RCC 7860 (cell line): ENCODE measurements around the gene OR2AT4.
"Not testable (repeated sequence)": the region's sequence is repeated elsewhere in the genome, so short reads cannot be mapped to it uniquely, and the experiment has no call there.

Experiments used
- DNase-seq: peaks from one replicate; pipeline ENCODE4 v3.0.0-alpha.2; 2015; ENCODE audit warnings: low spot score
- FAIRE-seq: peaks from 2 replicates; lab custom pipeline; 2012; peaks lifted over from hg19 to GRCh38; lab: Jason Lieb, UNC

OR2AT4 gene

GRCh38 chr11:75103380-75104026, 6.8 kb upstream of the OR2AT4 start:
- DNase-seq (peak; percentile 56), FAIRE-seq (peak; percentile 48)

GRCh38 chr11:75101424-75102128, 4.9 kb upstream of the OR2AT4 start:
- FAIRE-seq (no peak), DNase-seq (no peak)

GRCh38 chr11:75100314-75100713, 3.6 kb upstream of the OR2AT4 start:
- FAIRE-seq (peak; percentile 77), DNase-seq (peak; percentile 76)

GRCh38 chr11:75099635-75100034, 3.0 kb upstream of the OR2AT4 start:
- FAIRE-seq, result no peak
- DNase-seq, result no peak

- not testable (repeated sequence) for FAIRE-seq, DNase-seq
Observed at GRCh38 chr11:75098835-75099439, 2.3 kb upstream of the OR2AT4 start.

GRCh38 chr11:75098181-75098580, 1.5 kb upstream of the OR2AT4 start:
- not testable (repeated sequence) for FAIRE-seq, DNase-seq

- DNase-seq (no peak), FAIRE-seq (no peak)
Observed at GRCh38 chr11:75097173-75097557, 489 bp upstream of the OR2AT4 start.

- not testable (repeated sequence) for DNase-seq, FAIRE-seq
Observed at GRCh38 chr11:75094382-75094781, 2.3 kb downstream of the OR2AT4 start.

GRCh38 chr11:75090671-75091177, 6.0 kb downstream of the OR2AT4 start:
- FAIRE-seq, result no peak
- no peak for DNase-seq

GRCh38 chr11:75087319-75088305, 9.1 kb downstream of the OR2AT4 start:
- FAIRE-seq (no peak), DNase-seq (no peak)

- FAIRE-seq (no peak), DNase-seq (no peak)
Observed at GRCh38 chr11:75084883-75085282, 11.8 kb downstream of the OR2AT4 start.

- DNase-seq (no peak), FAIRE-seq (no peak)
Observed at GRCh38 chr11:75083217-75083605, 13.5 kb downstream of the OR2AT4 start.

- DNase-seq, result no peak
- FAIRE-seq, result no peak
Observed at GRCh38 chr11:75082601-75083216, 14.0 kb downstream of the OR2AT4 start.

GRCh38 chr11:75079546-75079945, 17.1 kb downstream of the OR2AT4 start:
- DNase-seq (no peak), FAIRE-seq (no peak)

GRCh38 chr11:75078233-75078632, 18.4 kb downstream of the OR2AT4 start:
- FAIRE-seq (no peak), DNase-seq (peak; percentile 74)

GRCh38 chr11:75077316-75077715, 19.4 kb downstream of the OR2AT4 start:
- peak; percentile 47 for DNase-seq
- no peak for FAIRE-seq

- FAIRE-seq, result no peak
Observed at GRCh38 chr11:75076671-75077070, 20.0 kb downstream of the OR2AT4 start.

GRCh38 chr11:75073459-75074190, 23.1 kb downstream of the OR2AT4 start:
- FAIRE-seq (no peak), DNase-seq (no peak)

More at GRCh38 chr11:75076671-75077070, 20.0 kb downstream of the OR2AT4 start:
- DNase-seq, result no peak

- no peak for DNase-seq
- no peak for FAIRE-seq
Observed at GRCh38 chr11:75072582-75072981, 24.1 kb downstream of the OR2AT4 start.
